Hepatocyte (in vitro differentiated cells): ENCODE measurements around the gene KLLN.

Experiments
- EZH2 ChIP-seq: fragments of 200-600 bp; sonication (generic); IDR thresholded peaks from 2 replicates; pipeline ENCODE4 v1.6.1; 2016; ENCODE audit warnings: antibody characterized with exemption, mild to moderate bottlenecking, borderline replicate concordance
- EZH2phosphoT487 ChIP-seq: fragments of 200-600 bp; sonication (generic); IDR thresholded peaks from one replicate; pipeline ENCODE4 v1.6.1; 2018; ENCODE audit warnings: antibody characterized with exemption, mild to moderate bottlenecking, low read depth, moderate library complexity; ENCODE audit not compliant: unreplicated experiment, severe bottlenecking
- TF ChIP-seq, protein P1 (sequence below): fragments of 200-600 bp; sonication (generic); IDR thresholded peaks from 2 replicates; pipeline ENCODE4 v1.5.1; 2016; ENCODE audit warnings: antibody characterized with exemption, mild to moderate bottlenecking; ENCODE audit not compliant: poor library complexity

DNA sequence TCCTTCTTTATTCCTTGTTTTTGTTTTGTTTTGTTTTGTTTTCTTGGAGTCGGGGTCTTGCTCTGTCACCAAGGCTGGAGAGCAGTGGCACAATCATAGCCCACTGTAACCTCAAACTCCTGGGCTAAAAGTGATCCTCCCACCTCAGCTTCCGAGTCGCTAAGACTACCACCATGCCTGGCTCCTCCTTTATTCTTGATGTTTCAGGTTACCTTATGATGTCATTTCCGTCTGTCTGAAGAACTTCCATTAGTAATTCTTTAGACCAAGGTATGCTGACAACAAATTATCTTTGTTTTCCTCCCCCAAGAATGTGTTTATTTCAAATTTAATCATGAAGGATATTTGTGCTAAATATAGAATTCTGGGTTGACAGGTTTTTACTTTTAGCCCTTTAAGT is 27.2 kb downstream of the KLLN start:
- TF ChIP-seq, protein P1, sequence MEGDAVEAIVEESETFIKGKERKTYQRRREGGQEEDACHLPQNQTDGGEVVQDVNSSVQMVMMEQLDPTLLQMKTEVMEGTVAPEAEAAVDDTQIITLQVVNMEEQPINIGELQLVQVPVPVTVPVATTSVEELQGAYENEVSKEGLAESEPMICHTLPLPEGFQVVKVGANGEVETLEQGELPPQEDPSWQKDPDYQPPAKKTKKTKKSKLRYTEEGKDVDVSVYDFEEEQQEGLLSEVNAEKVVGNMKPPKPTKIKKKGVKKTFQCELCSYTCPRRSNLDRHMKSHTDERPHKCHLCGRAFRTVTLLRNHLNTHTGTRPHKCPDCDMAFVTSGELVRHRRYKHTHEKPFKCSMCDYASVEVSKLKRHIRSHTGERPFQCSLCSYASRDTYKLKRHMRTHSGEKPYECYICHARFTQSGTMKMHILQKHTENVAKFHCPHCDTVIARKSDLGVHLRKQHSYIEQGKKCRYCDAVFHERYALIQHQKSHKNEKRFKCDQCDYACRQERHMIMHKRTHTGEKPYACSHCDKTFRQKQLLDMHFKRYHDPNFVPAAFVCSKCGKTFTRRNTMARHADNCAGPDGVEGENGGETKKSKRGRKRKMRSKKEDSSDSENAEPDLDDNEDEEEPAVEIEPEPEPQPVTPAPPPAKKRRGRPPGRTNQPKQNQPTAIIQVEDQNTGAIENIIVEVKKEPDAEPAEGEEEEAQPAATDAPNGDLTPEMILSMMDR: no peak
- TF ChIP-seq EZH2 (no peak), EZH2phosphoT487 (no peak)
